Measurements from ENCODE around the gene UGT1A1. TPM values are rescaled to one million over a fixed set of nuclear protein-coding genes. Genes with fewer than 3 reads are reported as not detected.

The UGT1A1 gene
- polyA plus RNA-seq, 2 of the 4 experiments (the other 2 are of a cell fraction) = 1.9 TPM

DNA sequence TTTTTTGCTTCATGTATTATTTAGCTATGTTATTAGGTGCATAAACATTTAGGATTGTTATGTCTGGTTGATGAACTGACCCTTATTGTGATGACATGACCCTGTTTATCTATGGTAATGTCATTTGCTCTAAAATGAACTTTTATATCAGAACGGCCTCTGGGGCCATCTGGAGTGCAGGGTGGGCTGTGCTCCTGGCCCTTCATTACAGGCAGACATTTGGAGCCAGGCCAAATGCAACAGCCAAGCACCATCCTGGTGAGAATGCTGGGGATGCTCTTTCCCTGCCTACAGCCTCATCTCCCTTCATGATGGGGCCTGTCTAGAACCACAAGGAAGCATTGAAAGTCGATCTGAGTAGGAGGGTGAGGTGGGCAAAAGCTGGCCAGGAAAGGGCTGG is 56.3 kb downstream of the UGT1A1 start:
- ATAC-seq = no peak

DNA sequence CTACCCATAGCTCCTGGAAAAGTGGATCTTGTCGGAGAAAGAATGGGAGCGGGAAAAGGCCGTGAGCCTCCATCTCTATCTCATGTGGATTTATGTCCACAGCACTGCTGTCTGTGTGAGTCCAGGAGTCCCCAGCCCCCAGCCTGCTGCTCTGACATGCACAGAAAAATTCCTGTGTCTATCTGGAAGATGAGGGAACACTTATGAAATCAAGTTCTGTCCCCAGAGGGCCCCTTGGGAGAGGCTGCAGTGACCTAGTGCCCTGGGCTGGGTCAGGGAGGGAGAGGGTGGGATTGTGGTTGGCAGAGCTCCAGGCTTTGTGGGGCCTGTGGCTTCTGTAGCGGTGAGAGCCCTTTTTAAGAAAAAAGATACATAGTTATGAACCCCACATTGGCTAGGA is 56.7 kb downstream of the UGT1A1 start:
- POLR2A ChIA-PET = no interaction called here
- no peak for DNase-seq (ENCODE audit: low read depth in 1 of 2, low spot score in 1 of 2)
- Histone ChIP-seq H3K4me2 (no peak overlapping the region), H3K4me1 (peaks cover 24% of the 10 kb centered on the region), H3K27ac (peak overlapping the region; percentile 4 to 81; a peak in 5 of 6 replicates), H3K9me3 (no peaks in the 10 kb centered on the region), H3K4me3 (no peak overlapping the region)
- 92% methylated on average over 4 of the region's 4 CpGs for WGBS (ENCODE audit: missing lambda C conversion rate)
- CTCF ChIA-PET = interaction anchor here (1.0 to 1.1 kb wide), 2 partner anchors 16 to 22 kb away, joined by 3 read pairs; no protein-coding TSS in a partner anchor
- TF ChIP-seq EHF (CRISPR knock-in tag; IDR thresholded peaks at IDR 0.05) (no peak), EHMT2 (IDR thresholded peaks at IDR 0.05; ENCODE audit: low read depth) (no peak), CBX2 (IDR thresholded peaks at IDR 0.05; ENCODE audit: borderline replicate concordance, low read depth) (no peak), RARB (CRISPR knock-in tag; IDR thresholded peaks at IDR 0.05) (no peak), HOXB5 (CRISPR knock-in tag; IDR thresholded peaks at IDR 0.05) (no peak), EP300 (IDR thresholded peaks at IDR 0.05) (no peak), POLR2AphosphoS2 (conservative IDR thresholded peaks at IDR 0.05; ENCODE audit: low read length) (no peak), POLR2A (IDR thresholded peaks at IDR 0.05; ENCODE audit: low read length) (no peak)
- TF ChIP-seq, protein P1, sequence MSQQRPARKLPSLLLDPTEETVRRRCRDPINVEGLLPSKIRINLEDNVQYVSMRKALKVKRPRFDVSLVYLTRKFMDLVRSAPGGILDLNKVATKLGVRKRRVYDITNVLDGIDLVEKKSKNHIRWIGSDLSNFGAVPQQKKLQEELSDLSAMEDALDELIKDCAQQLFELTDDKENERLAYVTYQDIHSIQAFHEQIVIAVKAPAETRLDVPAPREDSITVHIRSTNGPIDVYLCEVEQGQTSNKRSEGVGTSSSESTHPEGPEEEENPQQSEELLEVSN (IDR thresholded peaks at IDR 0.05; ENCODE audit: borderline replicate concordance, low read depth) = no peak
- no peak for ATAC-seq
- no peak for FAIRE-seq

More for the DNA sequence above, 56.3 kb downstream of the UGT1A1 start:
- ChIA-PET POLR2A (no interaction called here), CTCF (interaction anchor here (1.0 kb wide), 1 partner anchor 22 kb away, joined by 3 read pairs; no protein-coding TSS in a partner anchor)
- Histone ChIP-seq H3K9me3 (no peaks in the 10 kb centered on the region), H3K4me2 (no peak overlapping the region), H3K4me1 (peaks cover 24% of the 10 kb centered on the region), H3K4me3 (no peak overlapping the region), H3K27ac (peak overlapping the region; percentile 4 to 81; a peak in 5 of 6 replicates)
- 44% methylated on average over 2 of the region's 2 CpGs for WGBS (ENCODE audit: missing lambda C conversion rate)
- DNase-seq (ENCODE audit: low read depth in 1 of 2, low spot score in 1 of 2) = no peak
- TF ChIP-seq CHD4 (IDR thresholded peaks at IDR 0.05; ENCODE audit: borderline replicate concordance) = no peak
- no peak for TF ChIP-seq TP53 (CRISPR knock-in tag; IDR thresholded peaks at IDR 0.05)
- TF ChIP-seq, protein P2, sequence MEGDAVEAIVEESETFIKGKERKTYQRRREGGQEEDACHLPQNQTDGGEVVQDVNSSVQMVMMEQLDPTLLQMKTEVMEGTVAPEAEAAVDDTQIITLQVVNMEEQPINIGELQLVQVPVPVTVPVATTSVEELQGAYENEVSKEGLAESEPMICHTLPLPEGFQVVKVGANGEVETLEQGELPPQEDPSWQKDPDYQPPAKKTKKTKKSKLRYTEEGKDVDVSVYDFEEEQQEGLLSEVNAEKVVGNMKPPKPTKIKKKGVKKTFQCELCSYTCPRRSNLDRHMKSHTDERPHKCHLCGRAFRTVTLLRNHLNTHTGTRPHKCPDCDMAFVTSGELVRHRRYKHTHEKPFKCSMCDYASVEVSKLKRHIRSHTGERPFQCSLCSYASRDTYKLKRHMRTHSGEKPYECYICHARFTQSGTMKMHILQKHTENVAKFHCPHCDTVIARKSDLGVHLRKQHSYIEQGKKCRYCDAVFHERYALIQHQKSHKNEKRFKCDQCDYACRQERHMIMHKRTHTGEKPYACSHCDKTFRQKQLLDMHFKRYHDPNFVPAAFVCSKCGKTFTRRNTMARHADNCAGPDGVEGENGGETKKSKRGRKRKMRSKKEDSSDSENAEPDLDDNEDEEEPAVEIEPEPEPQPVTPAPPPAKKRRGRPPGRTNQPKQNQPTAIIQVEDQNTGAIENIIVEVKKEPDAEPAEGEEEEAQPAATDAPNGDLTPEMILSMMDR (IDR thresholded peaks at IDR 0.05) = no peak
- TF ChIP-seq HOXB13 (CRISPR knock-in tag; IDR thresholded peaks at IDR 0.05; ENCODE audit: low read depth) = no peak
- TF ChIP-seq, protein P3, sequence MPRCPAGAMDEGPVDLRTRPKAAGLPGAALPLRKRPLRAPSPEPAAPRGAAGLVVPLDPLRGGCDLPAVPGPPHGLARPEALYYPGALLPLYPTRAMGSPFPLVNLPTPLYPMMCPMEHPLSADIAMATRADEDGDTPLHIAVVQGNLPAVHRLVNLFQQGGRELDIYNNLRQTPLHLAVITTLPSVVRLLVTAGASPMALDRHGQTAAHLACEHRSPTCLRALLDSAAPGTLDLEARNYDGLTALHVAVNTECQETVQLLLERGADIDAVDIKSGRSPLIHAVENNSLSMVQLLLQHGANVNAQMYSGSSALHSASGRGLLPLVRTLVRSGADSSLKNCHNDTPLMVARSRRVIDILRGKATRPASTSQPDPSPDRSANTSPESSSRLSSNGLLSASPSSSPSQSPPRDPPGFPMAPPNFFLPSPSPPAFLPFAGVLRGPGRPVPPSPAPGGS (IDR thresholded peaks at IDR 0.05) = no peak
- TF ChIP-seq ZSCAN20 (CRISPR knock-in tag; IDR thresholded peaks at IDR 0.05) = no peak
- TF ChIP-seq MYC (IDR thresholded peaks at IDR 0.05; ENCODE audit: borderline replicate concordance, low read length) = no peak
- no peak for FAIRE-seq

DNA sequence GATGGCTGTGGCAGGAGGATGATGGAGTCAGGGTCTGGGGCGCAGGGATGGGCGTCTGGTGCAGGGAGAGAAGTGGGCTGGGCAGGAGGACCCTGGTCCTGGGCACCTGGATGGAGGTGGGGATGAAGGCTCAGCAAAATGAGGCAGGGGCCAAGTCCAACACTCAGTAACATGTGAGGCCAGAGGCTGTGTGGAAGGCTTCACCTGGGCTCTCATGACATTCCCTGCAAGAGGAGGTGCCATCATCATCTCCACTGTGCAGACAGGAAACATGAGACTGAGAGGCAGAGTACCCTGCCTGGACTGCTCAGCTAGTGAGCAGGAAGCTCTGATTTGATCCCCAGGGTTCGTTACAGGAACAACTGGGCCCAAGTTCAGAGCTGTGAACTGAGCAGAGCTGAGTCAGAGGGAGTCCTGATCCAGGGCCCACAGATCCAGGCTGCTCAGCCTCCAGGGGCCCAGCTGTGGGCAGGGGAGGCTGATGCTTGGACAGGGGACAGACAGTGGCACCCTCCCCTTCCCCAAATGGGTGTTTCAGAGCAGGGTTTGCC is 57.4 kb downstream of the UGT1A1 start:
- no peaks in the 10 kb centered on the region for H3K9me3 ChIP-seq
- CTCF ChIA-PET = interaction anchor here (1.1 kb wide), 1 partner anchor 15 kb away, joined by 3 read pairs; no protein-coding TSS in a partner anchor
- ATAC-seq (no peak), FAIRE-seq (no peak), DNase-seq (ENCODE audit: low read depth in 1 of 2, low spot score in 1 of 2) (no peak)
- POLR2A ChIA-PET = no interaction called here
- H3K4me1 ChIP-seq = peaks cover 22% of the 10 kb centered on the region
- no peak overlapping the region for H3K4me3 ChIP-seq
- H3K4me2 ChIP-seq = no peak overlapping the region
- no peak for TF ChIP-seq SMC3 (IDR thresholded peaks at IDR 0.05)
- TF ChIP-seq GATA3 (IDR thresholded peaks at IDR 0.05; ENCODE audit: borderline replicate concordance) = no peak
- TF ChIP-seq TP53 (CRISPR knock-in tag; IDR thresholded peaks at IDR 0.05) = no peak
- TF ChIP-seq KDM5A (IDR thresholded peaks at IDR 0.05) = no peak
- WGBS (ENCODE audit: missing lambda C conversion rate) = 82% methylated on average over 3 of the region's 3 CpGs
- peak overlapping the region; percentile 51 to 81 for H3K27ac ChIP-seq

Measured in A549 (cell line).